ENCODE measurements around the gene FOXP1.

DNA sequence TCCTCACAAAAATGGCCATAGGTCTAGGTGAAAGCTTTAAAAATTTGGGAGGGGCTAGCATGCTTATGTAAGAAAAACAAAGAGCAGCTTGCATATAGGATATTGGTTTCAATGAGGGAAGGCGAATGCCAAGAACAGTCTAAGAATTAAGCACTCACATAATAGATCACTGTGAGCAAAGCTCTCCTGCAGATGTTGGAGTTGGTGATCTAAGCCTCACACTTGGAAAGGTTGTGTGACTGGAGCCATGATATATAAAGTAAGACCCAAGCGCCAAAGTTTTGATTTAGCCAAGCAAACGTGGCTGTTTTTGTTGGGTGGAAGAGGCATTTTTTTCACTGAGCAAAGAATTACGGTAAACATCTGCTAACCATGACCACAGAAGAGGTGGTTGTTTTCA, 237.5 kb downstream of the FOXP1 start:
- no peak for TF ChIP-seq POLR2A (IDR thresholded peaks at IDR 0.05)
- TF ChIP-seq POLR2AphosphoS5 (IDR thresholded peaks at IDR 0.05) = no peak
